ENCODE data around the gene ARHGEF28. TPM values are rescaled to one million over a fixed set of nuclear protein-coding genes. Genes with fewer than 3 reads are reported as not detected.

The ARHGEF28 gene
- total and polyA plus RNA-seq, 2 donors (not counting 1 experiment from before 2014, with no cell fraction given) = 2.3 to 34.3 TPM

GRCh38 chr5:73902327-73903051, 276.5 kb downstream of the ARHGEF28 start:
- Histone ChIP-seq H3K36me3 (ENCODE audit: control insufficient read depth, insufficient read depth, low read length) (no peaks in the 10 kb centered on the region), H3K4me1 (ENCODE audit: control insufficient read depth, extremely low read depth, insufficient read depth, low read length) (no peaks in the 10 kb centered on the region), H3K27ac (ENCODE audit: insufficient read depth, low read length) (peak overlapping the region; percentile 15), H2AFZ (ENCODE audit: low read length) (no peak overlapping the region), H3K9me3 (ENCODE audit: control insufficient read depth, insufficient read depth, low read depth, low read length) (no peaks in the 10 kb centered on the region), H3K27me3 (ENCODE audit: control insufficient read depth, insufficient read depth, low read length) (no peaks in the 10 kb centered on the region), H3K4me3 (replicated peaks in 1 of 4; ENCODE audit: control extremely low read depth in 1 of 4, insufficient read depth in 1 of 4, low read depth in 3 of 4, low read length in 4 of 4) (no peak overlapping the region), H4K20me1 (ENCODE audit: control insufficient read depth, extremely low read depth, insufficient read depth, low read length) (no peaks in the 10 kb centered on the region), H3K9ac (ENCODE audit: insufficient read depth, low read length) (no peak overlapping the region), H3K79me2 (ENCODE audit: control insufficient read depth, insufficient read depth, low read length) (no peaks in the 10 kb centered on the region), H3K4me2 (ENCODE audit: extremely low read depth, insufficient read depth, low read length) (no peak overlapping the region)
- TF ChIP-seq EZH2 (IDR thresholded peaks at IDR 0.05; ENCODE audit: low read length, missing control alignments) = no peak
- TF ChIP-seq, protein P1, sequence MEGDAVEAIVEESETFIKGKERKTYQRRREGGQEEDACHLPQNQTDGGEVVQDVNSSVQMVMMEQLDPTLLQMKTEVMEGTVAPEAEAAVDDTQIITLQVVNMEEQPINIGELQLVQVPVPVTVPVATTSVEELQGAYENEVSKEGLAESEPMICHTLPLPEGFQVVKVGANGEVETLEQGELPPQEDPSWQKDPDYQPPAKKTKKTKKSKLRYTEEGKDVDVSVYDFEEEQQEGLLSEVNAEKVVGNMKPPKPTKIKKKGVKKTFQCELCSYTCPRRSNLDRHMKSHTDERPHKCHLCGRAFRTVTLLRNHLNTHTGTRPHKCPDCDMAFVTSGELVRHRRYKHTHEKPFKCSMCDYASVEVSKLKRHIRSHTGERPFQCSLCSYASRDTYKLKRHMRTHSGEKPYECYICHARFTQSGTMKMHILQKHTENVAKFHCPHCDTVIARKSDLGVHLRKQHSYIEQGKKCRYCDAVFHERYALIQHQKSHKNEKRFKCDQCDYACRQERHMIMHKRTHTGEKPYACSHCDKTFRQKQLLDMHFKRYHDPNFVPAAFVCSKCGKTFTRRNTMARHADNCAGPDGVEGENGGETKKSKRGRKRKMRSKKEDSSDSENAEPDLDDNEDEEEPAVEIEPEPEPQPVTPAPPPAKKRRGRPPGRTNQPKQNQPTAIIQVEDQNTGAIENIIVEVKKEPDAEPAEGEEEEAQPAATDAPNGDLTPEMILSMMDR (conservative IDR thresholded peaks at IDR 0.05 in 1 of 2, IDR thresholded peaks at IDR 0.05 in 1 of 2; ENCODE audit: low read depth in 1 of 2, low read length in 2 of 2) = peak; percentile 53 to 65
- DNase-seq (ENCODE audit: low read depth in 2 of 2) = peak; percentile 59 to 80

- Histone ChIP-seq H3K9me3 (ENCODE audit: control insufficient read depth, insufficient read depth, low read depth, low read length) (no peaks in the 10 kb centered on the region), H3K4me3 (replicated peaks in 1 of 4; ENCODE audit: control extremely low read depth in 1 of 4, insufficient read depth in 1 of 4, low read depth in 3 of 4, low read length in 4 of 4) (no peak overlapping the region), H2AFZ (ENCODE audit: low read length) (no peak overlapping the region), H3K9ac (ENCODE audit: insufficient read depth, low read length) (no peak overlapping the region), H3K36me3 (ENCODE audit: control insufficient read depth, insufficient read depth, low read length) (no peaks in the 10 kb centered on the region), H3K4me2 (ENCODE audit: extremely low read depth, insufficient read depth, low read length) (no peak overlapping the region), H4K20me1 (ENCODE audit: control insufficient read depth, extremely low read depth, insufficient read depth, low read length) (no peaks in the 10 kb centered on the region), H3K27me3 (ENCODE audit: control insufficient read depth, insufficient read depth, low read length) (no peaks in the 10 kb centered on the region), H3K79me2 (ENCODE audit: control insufficient read depth, insufficient read depth, low read length) (no peaks in the 10 kb centered on the region), H3K4me1 (ENCODE audit: control insufficient read depth, extremely low read depth, insufficient read depth, low read length) (no peaks in the 10 kb centered on the region), H3K27ac (ENCODE audit: insufficient read depth, low read length) (no peak overlapping the region)
- TF ChIP-seq, protein P1 (conservative IDR thresholded peaks at IDR 0.05 in 1 of 2, IDR thresholded peaks at IDR 0.05 in 1 of 2; ENCODE audit: low read depth in 1 of 2, low read length in 2 of 2) = no peak
- TF ChIP-seq EZH2 (IDR thresholded peaks at IDR 0.05; ENCODE audit: low read length, missing control alignments) = no peak
- DNase-seq (ENCODE audit: low read depth in 2 of 2) = no peak
These were observed 277.2 kb downstream of the ARHGEF28 start for GRCh38 chr5:73903169-73903568.

- no peak overlapping the region for H3K27ac ChIP-seq (ENCODE audit: insufficient read depth, low read length)
- H3K27me3 ChIP-seq (ENCODE audit: control insufficient read depth, insufficient read depth, low read length) = no peaks in the 10 kb centered on the region
- no peaks in the 10 kb centered on the region for H3K79me2 ChIP-seq (ENCODE audit: control insufficient read depth, insufficient read depth, low read length)
- TF ChIP-seq, protein P1 (conservative IDR thresholded peaks at IDR 0.05 in 1 of 2, IDR thresholded peaks at IDR 0.05 in 1 of 2; ENCODE audit: low read depth in 1 of 2, low read length in 2 of 2) = no peak
- no peak for TF ChIP-seq EZH2 (IDR thresholded peaks at IDR 0.05; ENCODE audit: low read length, missing control alignments)
- no peak for DNase-seq (ENCODE audit: low read depth in 2 of 2)
- no peaks in the 10 kb centered on the region for H3K4me1 ChIP-seq (ENCODE audit: control insufficient read depth, extremely low read depth, insufficient read depth, low read length)
- no peak overlapping the region for H2AFZ ChIP-seq (ENCODE audit: low read length)
- H3K36me3 ChIP-seq (ENCODE audit: control insufficient read depth, insufficient read depth, low read length) = peaks cover 4% of the 10 kb centered on the region
- H3K4me3 ChIP-seq (replicated peaks in 1 of 4; ENCODE audit: control extremely low read depth in 1 of 4, insufficient read depth in 1 of 4, low read depth in 3 of 4, low read length in 4 of 4) = no peak overlapping the region
- H3K4me2 ChIP-seq (ENCODE audit: extremely low read depth, insufficient read depth, low read length) = no peak overlapping the region
- no peaks in the 10 kb centered on the region for H3K9me3 ChIP-seq (ENCODE audit: control insufficient read depth, insufficient read depth, low read depth, low read length)
- H3K9ac ChIP-seq (ENCODE audit: insufficient read depth, low read length) = no peak overlapping the region
- H4K20me1 ChIP-seq (ENCODE audit: control insufficient read depth, extremely low read depth, insufficient read depth, low read length) = no peaks in the 10 kb centered on the region
These were observed 280.3 kb downstream of the ARHGEF28 start for GRCh38 chr5:73906277-73906676.

Data from fibroblast of lung (primary cell).